ENCODE data around the gene RAB5B.
"Not testable (repeated sequence)": the region's sequence is repeated elsewhere in the genome, so short reads cannot be mapped to it uniquely, and the experiment has no call there.

The RAB5B gene

GRCh38 chr12:55940065-55940732, 33.7 kb upstream of the RAB5B start:
- DNase-seq (ENCODE audit: low read depth, low spot score), result peak; percentile 84

- DNase-seq (ENCODE audit: low read depth, low spot score), result no peak
These were observed 31.8 kb upstream of the RAB5B start for GRCh38 chr12:55942055-55942454.

DNA sequence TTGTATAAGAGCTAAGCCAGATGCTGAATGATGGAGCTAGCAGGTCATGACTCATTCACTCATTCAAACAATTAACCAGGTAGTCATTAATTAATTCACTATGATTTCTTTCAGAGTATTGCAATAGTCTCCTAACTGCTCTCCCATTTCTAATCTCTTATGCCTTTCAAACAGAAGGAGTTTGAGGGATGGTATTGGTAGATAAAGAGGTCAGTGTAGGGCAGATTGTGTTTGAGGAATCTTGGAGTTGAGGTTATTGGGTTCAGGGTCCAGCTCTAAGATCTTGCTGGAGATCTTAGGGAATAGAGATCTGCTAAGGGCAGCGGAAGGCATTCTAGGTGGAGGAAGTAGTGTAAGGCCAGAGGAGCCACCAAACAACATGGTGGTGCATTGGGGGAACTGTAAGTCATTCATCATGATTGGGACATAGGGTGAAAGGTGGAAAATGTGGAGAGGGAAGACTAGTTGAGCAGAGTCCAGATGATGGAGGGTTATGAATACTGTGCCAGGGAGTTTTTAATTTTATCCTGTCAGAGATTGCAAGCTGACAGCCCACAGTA, 31.2 kb upstream of the RAB5B start:
- DNase-seq (ENCODE audit: low read depth, low spot score), result no peak

- no peak for DNase-seq (ENCODE audit: low read depth, low spot score)
These were observed 27.3 kb upstream of the RAB5B start for GRCh38 chr12:55946553-55946952.

DNA sequence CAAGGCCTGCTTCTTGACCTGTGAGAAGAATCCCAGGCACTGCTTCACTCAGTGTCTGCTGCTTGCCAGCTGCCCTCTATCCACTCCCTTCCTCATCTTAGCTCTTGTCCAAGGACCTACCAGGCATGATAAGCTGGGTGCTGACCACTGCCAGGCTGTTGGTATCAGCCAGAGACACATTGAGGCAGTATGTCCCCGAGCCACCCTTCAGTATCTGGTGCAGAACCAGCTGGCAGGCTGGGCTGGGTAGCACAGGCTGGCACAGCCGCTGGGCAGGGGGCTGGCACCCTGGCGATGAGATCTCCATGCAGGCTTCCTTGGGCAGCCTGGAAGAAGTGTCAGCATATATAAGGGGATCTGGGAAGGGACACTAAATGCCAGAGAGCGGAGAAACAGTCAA, 18.5 kb upstream of the RAB5B start:
- DNase-seq (ENCODE audit: low read depth, low spot score), result no peak

- DNase-seq (ENCODE audit: low read depth, low spot score), result no peak
These were observed 17.9 kb upstream of the RAB5B start for GRCh38 chr12:55955800-55956508.

DNA sequence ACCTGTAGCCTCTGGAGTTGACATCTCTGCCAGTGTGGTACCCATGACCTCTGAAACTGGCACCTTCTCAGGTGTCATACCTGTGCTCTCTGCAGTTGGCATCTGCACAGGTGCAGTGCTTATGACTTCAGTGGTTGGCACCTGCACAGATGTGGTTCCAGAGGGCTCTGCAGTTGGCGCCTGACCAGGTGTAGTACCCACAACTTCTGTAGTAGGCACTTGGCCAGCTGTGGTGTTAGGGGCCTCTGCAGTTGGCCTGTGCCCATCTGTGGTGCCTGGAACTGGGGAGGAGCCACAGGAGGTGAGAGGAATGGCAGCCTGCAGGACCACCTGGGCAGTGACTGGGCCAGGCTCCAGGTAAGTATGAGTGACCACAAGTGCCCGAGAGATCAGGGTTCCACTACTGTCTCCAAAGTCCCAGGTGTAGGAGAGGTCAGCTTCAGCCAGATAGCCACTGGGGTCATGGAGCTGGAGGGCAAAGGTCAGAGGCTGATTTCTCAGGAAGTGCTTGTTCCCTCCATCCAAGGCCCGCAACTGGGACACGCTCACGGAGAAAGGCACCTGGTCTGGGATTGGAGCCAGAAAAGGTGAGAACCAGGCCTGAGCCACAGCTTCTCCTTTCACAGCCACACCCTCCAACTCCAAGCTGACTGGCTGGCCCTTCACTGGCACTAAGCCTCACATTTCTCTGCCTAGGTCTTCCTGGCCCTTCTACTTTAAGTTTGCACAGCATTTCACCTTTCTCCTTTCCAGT, 16.6 kb upstream of the RAB5B start:
- no peak for DNase-seq (ENCODE audit: low read depth, low spot score)

DNA sequence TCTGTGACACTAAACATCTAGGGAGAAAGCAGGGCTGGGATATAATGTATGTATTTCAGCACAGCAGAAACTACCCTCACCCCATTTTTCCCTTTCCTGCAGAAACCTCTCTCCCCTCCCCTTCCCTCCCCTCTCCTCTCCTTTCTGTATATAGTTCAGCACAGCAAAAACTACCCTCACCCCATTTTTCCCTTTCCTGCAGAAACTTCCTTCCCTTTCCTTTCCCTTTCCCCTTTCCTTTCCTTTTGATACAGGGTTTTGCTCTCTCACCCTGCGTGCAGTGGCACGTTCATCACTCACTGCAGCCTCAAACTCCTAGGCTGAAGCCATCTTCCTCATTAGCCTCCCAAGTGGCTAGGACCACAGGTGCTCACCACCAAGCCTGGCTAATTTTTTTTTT, 10.1 kb upstream of the RAB5B start:
- DNase-seq (ENCODE audit: low read depth, low spot score), result no peak

DNA sequence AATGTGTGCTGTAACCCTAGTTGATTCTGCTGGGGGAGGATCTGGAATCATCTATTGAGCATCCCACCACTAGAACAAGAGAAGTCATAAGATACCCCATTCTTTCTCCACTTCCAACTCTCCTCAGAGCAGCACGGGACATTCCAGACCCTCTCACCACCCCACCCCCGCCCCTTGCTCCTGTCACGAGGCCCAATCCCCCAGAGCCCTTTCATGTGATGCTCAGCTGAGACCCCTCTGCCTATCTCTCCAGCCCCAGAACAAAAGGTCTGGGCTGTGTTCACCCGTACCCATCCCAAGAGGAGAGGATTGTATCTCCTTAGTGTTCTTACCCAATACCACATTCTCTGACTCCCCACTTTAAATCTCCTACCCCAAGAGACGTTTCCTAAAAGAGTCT, 8.6 kb upstream of the RAB5B start:
- no peak for DNase-seq (ENCODE audit: low read depth, low spot score)

- DNase-seq (ENCODE audit: low read depth, low spot score), result no peak
These were observed 7.9 kb upstream of the RAB5B start, which contains the start of gene PMEL for GRCh38 chr12:55965941-55966407. Gene PMEL (minus strand): TSS chr12:55966042. CDS start chr12:55966011, 31 bp downstream.

DNA sequence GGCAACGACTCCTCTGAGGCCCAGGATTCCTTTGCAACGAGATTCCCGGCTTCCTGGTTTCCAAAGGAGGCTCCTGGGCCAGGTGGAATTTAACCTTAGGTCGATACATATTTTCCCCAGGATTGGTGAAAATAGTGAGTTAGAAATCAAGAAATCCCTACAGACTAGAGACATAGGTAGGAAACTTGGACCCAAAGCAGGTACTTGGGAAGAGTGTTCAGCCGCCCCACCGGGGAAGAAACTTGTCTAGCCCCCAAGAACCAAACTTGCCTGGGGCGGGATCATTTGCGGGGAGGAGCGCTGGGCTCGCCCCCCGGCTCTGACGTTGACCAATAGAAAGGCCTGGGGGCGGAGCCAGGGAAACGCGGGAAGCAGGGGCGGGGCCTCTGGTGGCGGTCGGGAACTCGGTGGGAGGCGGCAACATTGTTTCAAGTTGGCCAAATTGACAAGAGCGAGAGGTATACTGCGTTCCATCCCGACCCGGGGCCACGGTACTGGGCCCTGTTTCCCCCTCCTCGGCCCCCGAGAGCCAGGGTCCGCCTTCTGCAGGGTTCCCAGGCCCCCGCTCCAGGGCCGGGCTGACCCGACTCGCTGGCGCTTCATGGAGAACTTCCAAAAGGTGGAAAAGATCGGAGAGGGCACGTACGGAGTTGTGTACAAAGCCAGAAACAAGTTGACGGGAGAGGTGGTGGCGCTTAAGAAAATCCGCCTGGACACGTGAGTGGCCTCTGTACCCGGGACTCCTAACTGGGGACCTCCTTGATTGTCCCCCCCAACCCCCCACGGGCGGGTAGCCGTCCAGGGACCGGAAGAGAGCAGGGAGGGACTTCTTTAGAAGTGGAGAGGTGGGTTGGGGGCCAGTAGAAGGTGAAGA, 7.2 kb upstream of the RAB5B start, which contains the start of gene CDK2:
CDK2 (plus strand) TSS at position 423 of the 874 bp plus-strand sequence; CDS start at position 602, 179 bp downstream.
- no peak for DNase-seq (ENCODE audit: low read depth, low spot score)

DNA sequence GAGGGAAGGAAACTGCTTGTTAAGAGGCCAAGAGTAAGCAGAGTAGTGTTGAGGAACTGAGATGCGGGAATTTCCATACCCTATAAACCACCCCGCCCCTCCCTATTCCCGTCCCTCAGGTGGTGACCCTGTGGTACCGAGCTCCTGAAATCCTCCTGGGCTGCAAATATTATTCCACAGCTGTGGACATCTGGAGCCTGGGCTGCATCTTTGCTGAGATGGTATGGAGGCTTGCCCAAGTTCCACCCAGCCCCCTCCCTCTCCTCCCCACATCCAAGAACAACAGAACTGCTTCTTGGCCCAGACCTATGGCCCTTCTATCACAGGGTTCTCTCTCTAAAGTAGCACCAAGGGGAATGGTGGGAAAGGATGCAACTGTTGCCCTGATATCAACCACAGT, 4.5 kb upstream of the RAB5B start:
- DNase-seq (ENCODE audit: low read depth, low spot score), result no peak

- DNase-seq (ENCODE audit: low read depth, low spot score), result no peak
These were observed 3.1 kb upstream of the RAB5B start for GRCh38 chr12:55970775-55971174.

DNA sequence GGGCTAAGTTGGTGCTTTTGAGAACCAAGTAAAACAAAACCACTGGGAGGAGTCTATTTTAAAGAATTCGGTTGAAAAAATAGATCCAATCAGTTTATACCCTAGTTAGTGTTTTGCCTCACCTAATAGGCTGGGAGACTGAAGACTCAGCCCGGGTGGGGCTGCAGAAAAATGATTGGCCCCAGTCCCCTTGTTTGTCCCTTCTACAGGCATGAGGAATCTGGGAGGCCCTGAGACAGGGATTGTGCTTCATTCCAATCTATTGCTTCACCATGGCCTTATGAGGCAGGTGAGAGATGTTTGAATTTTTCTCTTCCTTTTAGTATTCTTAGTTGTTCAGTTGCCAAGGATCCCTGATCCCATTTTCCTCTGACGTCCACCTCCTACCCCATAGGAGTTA, 1.8 kb upstream of the RAB5B start:
- DNase-seq (ENCODE audit: low read depth, low spot score), result no peak

DNA sequence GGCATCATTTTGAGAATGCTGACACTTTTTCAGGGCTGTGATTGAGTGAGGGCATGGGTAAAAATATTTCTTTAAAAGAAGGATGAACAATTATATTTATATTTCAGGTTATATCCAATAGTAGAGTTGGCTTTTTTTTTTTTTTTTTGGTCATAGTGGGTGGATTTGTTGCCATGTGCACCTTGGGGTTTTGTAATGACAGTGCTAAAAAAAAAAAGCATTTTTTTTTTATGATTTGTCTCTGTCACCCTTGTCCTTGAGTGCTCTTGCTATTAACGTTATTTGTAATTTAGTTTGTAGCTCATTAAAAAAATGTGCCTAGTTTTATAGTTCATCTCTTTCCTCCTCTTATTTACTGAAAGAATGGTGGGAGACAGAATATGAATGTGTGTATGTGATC, 1.4 kb upstream of the RAB5B start:
- no peak for DNase-seq (ENCODE audit: low read depth, low spot score)

GRCh38 chr12:55972911-55973598, 823 bp upstream of the RAB5B start:
- DNase-seq (ENCODE audit: low read depth, low spot score), result no peak

DNA sequence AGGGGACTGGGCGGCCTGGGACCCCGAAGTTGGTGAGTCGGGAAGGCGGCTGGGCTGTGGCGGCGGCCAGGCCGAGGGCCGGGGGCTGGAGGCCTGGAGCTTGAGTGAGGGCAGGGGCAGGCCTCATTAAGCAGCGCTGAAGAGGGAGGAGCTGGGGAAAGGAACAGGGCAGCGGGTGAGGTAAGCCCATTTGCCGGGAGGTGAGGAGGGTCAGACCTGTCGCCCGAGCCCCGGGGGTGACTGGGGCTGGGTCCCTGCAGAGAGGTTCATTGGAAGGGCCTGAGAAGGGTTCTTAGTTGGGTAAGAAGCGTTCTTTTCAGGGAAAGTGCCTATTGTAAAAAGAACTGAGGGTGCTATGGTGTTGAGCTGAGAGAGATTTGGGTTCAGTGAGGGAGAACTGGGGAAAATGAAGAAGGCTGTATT, 441 bp downstream of the RAB5B start:
- no peak for DNase-seq (ENCODE audit: low read depth, low spot score)

DNA sequence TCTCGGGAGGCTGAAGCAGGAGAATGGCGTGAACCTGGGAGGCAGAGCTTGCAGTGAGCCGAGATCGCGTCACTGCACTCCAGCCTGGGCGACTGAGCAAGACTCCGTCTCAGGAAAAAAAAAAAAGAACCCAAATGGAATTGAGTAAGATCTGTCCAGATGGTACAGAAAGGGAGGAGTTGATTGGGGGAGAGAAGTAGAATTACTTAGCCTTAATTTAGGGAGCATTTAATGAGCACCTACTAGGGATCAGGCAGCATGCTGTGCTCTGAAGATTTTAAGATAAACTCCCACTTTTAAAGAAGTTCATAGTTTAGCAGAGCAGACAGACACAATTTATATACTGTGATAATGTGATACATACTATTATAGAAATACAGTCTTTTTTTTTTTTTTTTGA, 4.5 kb downstream of the RAB5B start:
- no peak for DNase-seq (ENCODE audit: low read depth, low spot score)

DNA sequence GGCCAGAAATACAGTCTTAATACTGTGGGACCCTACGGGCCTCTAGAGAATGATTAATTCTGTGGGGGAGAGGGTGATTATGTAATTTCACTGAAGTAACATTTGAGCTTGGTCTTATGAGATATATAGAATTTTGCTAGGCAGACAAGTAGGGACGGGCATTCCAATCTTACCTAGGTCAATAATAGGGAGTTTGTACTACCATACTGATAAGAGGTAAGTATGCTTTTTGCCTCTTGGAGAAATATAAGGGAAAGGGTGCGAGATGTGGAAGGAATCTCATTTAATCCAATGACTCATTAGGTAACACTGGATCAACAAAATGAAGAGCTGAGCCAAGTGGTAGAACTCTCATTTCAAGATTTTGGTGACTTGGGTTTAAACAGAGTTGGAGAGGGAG, 5.2 kb downstream of the RAB5B start:
- DNase-seq (ENCODE audit: low read depth, low spot score), result no peak

DNA sequence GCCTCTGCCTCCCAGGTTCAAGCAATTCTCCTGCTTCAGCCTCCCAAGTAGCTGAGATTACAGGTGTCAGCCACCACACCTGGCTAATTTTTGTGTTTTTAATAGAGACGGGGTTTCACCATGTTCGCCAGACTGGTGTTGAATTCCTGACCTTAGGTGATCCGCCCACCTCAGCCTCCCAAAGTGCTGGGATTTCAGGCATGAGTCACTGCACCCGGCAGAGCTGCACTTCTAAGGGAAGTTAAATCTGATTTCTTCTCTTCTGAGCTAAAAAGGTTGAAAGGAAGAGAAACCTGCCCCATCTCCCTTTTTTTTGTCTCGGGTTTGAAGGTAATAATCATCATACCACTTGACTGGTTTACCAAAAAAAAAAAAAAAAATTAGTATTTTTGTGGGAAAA, 8.0 kb downstream of the RAB5B start:
- not testable (repeated sequence) for DNase-seq (ENCODE audit: low read depth, low spot score)
